ENCODE results near the gene TMEM131. TPM values are rescaled to one million over a fixed set of nuclear protein-coding genes. Genes with fewer than 3 reads are reported as not detected.

The TMEM131 gene
- total RNA-seq, 1 donor from 2014 or later, result 31.4 TPM

DNA sequence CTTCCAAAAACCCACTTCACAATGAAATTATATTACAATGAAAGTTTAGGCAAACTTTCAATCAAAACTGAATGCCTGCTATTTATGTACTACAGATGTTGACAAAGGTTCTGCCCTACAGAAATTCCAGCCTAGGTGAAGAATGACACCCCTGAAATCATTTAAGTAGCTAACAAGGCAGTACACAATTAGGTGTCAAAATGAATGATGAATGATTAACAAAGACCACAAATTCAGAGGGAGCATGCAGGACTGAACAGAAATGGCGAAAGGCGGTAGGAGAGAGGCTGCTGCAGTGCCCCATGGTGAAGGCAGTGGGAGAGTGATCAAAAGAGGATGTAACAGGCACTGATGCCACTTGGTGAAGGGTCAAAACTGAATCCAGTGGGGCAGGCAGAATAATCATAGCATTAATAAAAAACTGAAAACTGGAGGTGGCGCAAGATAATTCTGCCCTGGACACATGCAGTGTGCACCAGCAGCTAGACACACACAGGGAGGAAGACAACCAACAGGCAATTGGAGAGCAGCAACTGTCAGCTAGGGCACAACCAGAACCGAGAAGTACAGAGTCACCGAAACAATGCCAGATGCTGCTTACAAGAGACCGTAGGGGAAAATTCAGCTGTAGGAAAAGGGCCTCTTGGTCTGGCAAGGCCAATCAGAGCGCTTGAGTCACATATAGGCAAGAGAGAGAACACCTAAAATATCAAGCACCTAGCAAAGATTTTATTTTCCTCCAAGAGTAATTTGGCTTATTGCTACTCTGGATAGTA, 4.5 kb downstream of the TMEM131 start:
- no peaks in the 10 kb centered on the region for H3K27me3 Mint-ChIP-seq (ENCODE audit: low read depth)
- H3K36me3 Mint-ChIP-seq (ENCODE audit: low read depth), result peaks cover 10% of the 10 kb centered on the region
- no peak overlapping the region for H3K27ac Mint-ChIP-seq (ENCODE audit: unreplicated experiment)
- peaks cover 31% of the 10 kb centered on the region for H3K4me1 Mint-ChIP-seq (ENCODE audit: low read depth)
- H3K9me3 Mint-ChIP-seq (ENCODE audit: low read depth), result peaks cover 13% of the 10 kb centered on the region
- TF ChIP-seq, protein P1, sequence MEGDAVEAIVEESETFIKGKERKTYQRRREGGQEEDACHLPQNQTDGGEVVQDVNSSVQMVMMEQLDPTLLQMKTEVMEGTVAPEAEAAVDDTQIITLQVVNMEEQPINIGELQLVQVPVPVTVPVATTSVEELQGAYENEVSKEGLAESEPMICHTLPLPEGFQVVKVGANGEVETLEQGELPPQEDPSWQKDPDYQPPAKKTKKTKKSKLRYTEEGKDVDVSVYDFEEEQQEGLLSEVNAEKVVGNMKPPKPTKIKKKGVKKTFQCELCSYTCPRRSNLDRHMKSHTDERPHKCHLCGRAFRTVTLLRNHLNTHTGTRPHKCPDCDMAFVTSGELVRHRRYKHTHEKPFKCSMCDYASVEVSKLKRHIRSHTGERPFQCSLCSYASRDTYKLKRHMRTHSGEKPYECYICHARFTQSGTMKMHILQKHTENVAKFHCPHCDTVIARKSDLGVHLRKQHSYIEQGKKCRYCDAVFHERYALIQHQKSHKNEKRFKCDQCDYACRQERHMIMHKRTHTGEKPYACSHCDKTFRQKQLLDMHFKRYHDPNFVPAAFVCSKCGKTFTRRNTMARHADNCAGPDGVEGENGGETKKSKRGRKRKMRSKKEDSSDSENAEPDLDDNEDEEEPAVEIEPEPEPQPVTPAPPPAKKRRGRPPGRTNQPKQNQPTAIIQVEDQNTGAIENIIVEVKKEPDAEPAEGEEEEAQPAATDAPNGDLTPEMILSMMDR (IDR thresholded peaks at IDR 0.05), result no peak
- DNase-seq (ENCODE audit: low spot score), result no peak
- no peak overlapping the region for H3K4me3 Mint-ChIP-seq (ENCODE audit: unreplicated experiment)

DNA sequence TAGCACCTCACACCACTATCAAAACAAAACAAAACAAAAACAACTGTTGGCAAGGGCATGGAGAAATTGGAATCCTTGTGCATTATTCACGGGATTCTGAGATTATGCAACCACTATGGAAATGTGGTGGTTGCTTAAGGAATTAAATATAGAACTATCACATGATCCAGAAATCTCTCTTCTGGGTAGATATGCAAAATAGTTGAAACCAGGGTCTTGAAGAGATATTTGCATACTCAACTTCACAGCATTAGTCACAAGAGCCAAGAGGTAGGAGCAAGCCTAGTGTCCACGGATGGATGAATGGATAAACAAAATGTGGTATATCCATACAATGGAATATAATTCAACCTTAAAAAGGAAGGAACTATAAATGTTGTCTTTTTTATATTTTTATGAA, 7.0 kb downstream of the TMEM131 start:
- TF ChIP-seq, protein P1 (IDR thresholded peaks at IDR 0.05), result no peak
- H3K9me3 Mint-ChIP-seq (ENCODE audit: low read depth), result peaks cover 13% of the 10 kb centered on the region
- H3K27me3 Mint-ChIP-seq (ENCODE audit: low read depth), result no peaks in the 10 kb centered on the region
- no peak for DNase-seq (ENCODE audit: low spot score)
- peaks cover 23% of the 10 kb centered on the region for H3K4me1 Mint-ChIP-seq (ENCODE audit: low read depth)
- peaks cover 10% of the 10 kb centered on the region for H3K36me3 Mint-ChIP-seq (ENCODE audit: low read depth)
- no peak overlapping the region for H3K4me3 Mint-ChIP-seq (ENCODE audit: unreplicated experiment)
- no peak overlapping the region for H3K27ac Mint-ChIP-seq (ENCODE audit: unreplicated experiment)

DNA sequence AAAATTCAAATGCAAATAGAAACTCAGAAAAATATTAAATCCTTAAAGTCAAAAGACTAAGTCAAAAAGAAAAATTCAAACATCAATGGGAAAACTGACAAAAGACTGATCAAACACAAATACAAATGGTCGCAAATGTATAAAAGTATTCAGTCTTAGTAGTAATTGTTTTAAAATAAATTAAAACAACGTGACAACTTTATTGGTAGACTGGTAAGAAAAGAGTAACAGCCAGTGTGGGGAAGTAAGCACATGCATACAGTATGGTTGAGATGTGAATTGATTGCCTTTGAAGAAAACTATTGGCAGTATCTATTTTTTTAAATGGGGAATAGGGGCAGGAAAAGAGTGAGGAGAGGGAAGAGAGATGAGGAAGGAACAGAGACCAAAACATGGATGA, 9.8 kb downstream of the TMEM131 start:
- Mint-ChIP-seq H3K36me3 (ENCODE audit: low read depth) (peaks cover 10% of the 10 kb centered on the region), H3K9me3 (ENCODE audit: low read depth) (peaks cover 13% of the 10 kb centered on the region), H3K27me3 (ENCODE audit: low read depth) (no peaks in the 10 kb centered on the region)

DNA sequence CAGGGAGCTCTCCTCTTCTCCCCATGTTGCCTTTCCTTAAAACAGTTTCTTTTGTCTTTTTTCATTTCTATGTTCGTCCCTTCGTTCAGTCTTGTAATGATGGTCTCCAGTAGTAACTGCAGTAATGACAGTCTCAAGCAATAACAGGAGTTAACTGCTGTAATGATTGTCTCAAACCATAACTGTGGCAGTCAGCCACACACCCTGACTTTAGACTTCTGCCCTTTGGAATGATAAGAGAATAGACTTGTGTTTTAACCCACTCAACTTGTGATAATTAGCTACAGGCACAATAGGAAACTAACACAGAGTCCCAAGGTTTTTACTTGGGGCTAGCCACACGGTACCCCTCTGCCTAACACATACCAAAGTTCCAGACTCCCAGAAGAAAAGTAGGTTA, 12.1 kb downstream of the TMEM131 start:
- H3K27ac Mint-ChIP-seq (ENCODE audit: unreplicated experiment), result no peak overlapping the region
- no peak overlapping the region for H3K4me3 Mint-ChIP-seq (ENCODE audit: unreplicated experiment)
- no peak for DNase-seq (ENCODE audit: low spot score)
- H3K27me3 Mint-ChIP-seq (ENCODE audit: low read depth), result no peaks in the 10 kb centered on the region
- H3K4me1 Mint-ChIP-seq (ENCODE audit: low read depth), result peaks cover 7% of the 10 kb centered on the region
- peaks cover 17% of the 10 kb centered on the region for H3K36me3 Mint-ChIP-seq (ENCODE audit: low read depth)
- TF ChIP-seq, protein P1 (IDR thresholded peaks at IDR 0.05), result no peak
- H3K9me3 Mint-ChIP-seq (ENCODE audit: low read depth), result peaks cover 24% of the 10 kb centered on the region

More for the DNA sequence above, 9.8 kb downstream of the TMEM131 start:
- DNase-seq (ENCODE audit: low spot score), result no peak
- Mint-ChIP-seq H3K4me3 (ENCODE audit: unreplicated experiment) (no peak overlapping the region), H3K27ac (ENCODE audit: unreplicated experiment) (no peak overlapping the region), H3K4me1 (ENCODE audit: low read depth) (peaks cover 7% of the 10 kb centered on the region)
- TF ChIP-seq, protein P1 (IDR thresholded peaks at IDR 0.05), result no peak

DNA sequence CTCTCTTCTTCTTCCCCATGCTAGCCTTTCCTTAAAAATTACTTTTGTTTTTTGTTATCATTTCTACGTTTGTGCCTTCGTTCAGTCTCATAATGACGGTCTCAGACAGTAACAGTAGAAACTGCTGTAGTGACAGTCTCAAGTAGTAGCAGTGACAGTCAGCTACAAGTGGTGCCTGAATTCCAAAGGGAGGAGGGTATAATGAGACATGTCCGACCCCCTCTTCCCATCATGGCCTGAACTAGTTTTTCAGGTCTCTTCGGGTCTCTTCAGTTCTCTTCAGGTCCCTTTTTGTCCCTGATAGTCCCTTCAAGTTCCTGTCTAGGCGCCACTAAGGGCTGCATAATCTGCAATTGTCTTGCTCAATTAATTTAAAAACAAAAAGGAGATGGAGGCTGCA, 12.6 kb downstream of the TMEM131 start:
- peaks cover 7% of the 10 kb centered on the region for H3K4me1 Mint-ChIP-seq (ENCODE audit: low read depth)
- H3K27ac Mint-ChIP-seq (ENCODE audit: unreplicated experiment), result no peak overlapping the region
- DNase-seq (ENCODE audit: low spot score), result no peak
- TF ChIP-seq, protein P1 (IDR thresholded peaks at IDR 0.05), result no peak
- no peaks in the 10 kb centered on the region for H3K27me3 Mint-ChIP-seq (ENCODE audit: low read depth)
- H3K4me3 Mint-ChIP-seq (ENCODE audit: unreplicated experiment), result no peak overlapping the region
- H3K9me3 Mint-ChIP-seq (ENCODE audit: low read depth), result peaks cover 22% of the 10 kb centered on the region
- peaks cover 13% of the 10 kb centered on the region for H3K36me3 Mint-ChIP-seq (ENCODE audit: low read depth)

Data from chondrocyte (in vitro differentiated cells).